ENCODE measurements around the gene RNF182. TPM values are rescaled to one million over a fixed set of nuclear protein-coding genes. Genes with fewer than 3 reads are reported as not detected.

Gene RNF182
- total RNA-seq, 4 donors from 2014 or later, result 0.19 TPM; not detected in 3

GRCh38 chr6:14000901-14001300 is 76.1 kb downstream of the RNF182 start:
- Histone ChIP-seq H3K27ac (no peak overlapping the region), H3K4me3 (no peak overlapping the region), H3K27me3 (peaks cover 0 to 21% (median 0%) of the 10 kb centered on the region in 4 donors), H3K9me3 (no peaks in the 10 kb centered on the region), H3K4me1 (peaks cover 0 to 11% (median 4%) of the 10 kb centered on the region in 3 donors), H3K36me3 (no peaks in the 10 kb centered on the region)
- no peak for DNase-seq
- intact Hi-C loops (cut with DNase I), result no loop called here
- WGBS, 2 donors, result 44 to 67% methylated on average over 2 to 3 of the region's 3 CpGs
- no peak for TF ChIP-seq CTCF (IDR thresholded peaks at IDR 0.05)
- TF ChIP-seq POLR2A (IDR thresholded peaks at IDR 0.05), result no peak

- DNase-seq, result no peak
- H3K36me3 ChIP-seq, result no peaks in the 10 kb centered on the region
- intact Hi-C loops (cut with DNase I), result no loop called here
- H3K9me3 ChIP-seq, result no peaks in the 10 kb centered on the region
- H3K4me1 ChIP-seq, result peaks cover 0 to 11% (median 4%) of the 10 kb centered on the region in 3 donors
- TF ChIP-seq POLR2A (IDR thresholded peaks at IDR 0.05), result no peak
- TF ChIP-seq CTCF (IDR thresholded peaks at IDR 0.05), result no peak
- no peak overlapping the region for H3K27ac ChIP-seq
- 28 to 47% methylated on average over 12 to 13 of the region's 13 CpGs for WGBS, 2 donors
- no peak overlapping the region for H3K4me3 ChIP-seq
- peaks cover 0 to 24% (median 0%) of the 10 kb centered on the region in 4 donors for H3K27me3 ChIP-seq
Observed at GRCh38 chr6:14001329-14002012, 76.7 kb downstream of the RNF182 start.

GRCh38 chr6:14002176-14002947 is 77.6 kb downstream of the RNF182 start:
- intact Hi-C loops (cut with DNase I), result no loop called here
- Histone ChIP-seq H3K27ac (no peak overlapping the region), H3K4me1 (peaks cover 0 to 11% (median 4%) of the 10 kb centered on the region in 3 donors), H3K9me3 (no peaks in the 10 kb centered on the region), H3K36me3 (no peaks in the 10 kb centered on the region), H3K4me3 (no peak overlapping the region), H3K27me3 (peaks cover 0 to 24% (median 0%) of the 10 kb centered on the region in 4 donors)
- DNase-seq, result no peak
- 91% methylated on average over 10 to 13 of the region's 47 CpGs for WGBS, 2 donors
- TF ChIP-seq CTCF (IDR thresholded peaks at IDR 0.05), result no peak
- no peak for TF ChIP-seq POLR2A (IDR thresholded peaks at IDR 0.05)

- TF ChIP-seq CTCF (IDR thresholded peaks at IDR 0.05) (no peak), POLR2A (IDR thresholded peaks at IDR 0.05) (no peak)
- peaks cover 0 to 11% (median 4%) of the 10 kb centered on the region in 3 donors for H3K4me1 ChIP-seq
- 81 to 85% methylated on average over 9 of the region's 9 CpGs for WGBS, 2 donors
- H3K9me3 ChIP-seq, result no peaks in the 10 kb centered on the region
- H3K4me3 ChIP-seq, result no peak overlapping the region
- H3K27ac ChIP-seq, result no peak overlapping the region
- H3K27me3 ChIP-seq, result peaks cover 0 to 30% (median 0%) of the 10 kb centered on the region in 4 donors
- intact Hi-C loops (cut with DNase I), result no loop called here
- no peak for DNase-seq
- H3K36me3 ChIP-seq, result no peaks in the 10 kb centered on the region
Observed at GRCh38 chr6:14004258-14004657, 79.5 kb downstream of the RNF182 start.

GRCh38 chr6:14008809-14009208 is 84.1 kb downstream of the RNF182 start:
- Histone ChIP-seq H3K9me3 (no peaks in the 10 kb centered on the region), H3K27me3 (peaks cover 0 to 36% (median 0%) of the 10 kb centered on the region in 4 donors), H3K27ac (no peak overlapping the region), H3K4me1 (no peaks in the 10 kb centered on the region), H3K4me3 (no peak overlapping the region), H3K36me3 (no peaks in the 10 kb centered on the region)
- 78 to 79% methylated on average over 5 of the region's 5 CpGs for WGBS, 2 donors
- intact Hi-C loops (cut with DNase I), result no loop called here
- no peak for TF ChIP-seq POLR2A (IDR thresholded peaks at IDR 0.05)
- DNase-seq, result no peak
